ENCODE results near the gene RBPJ. TPM values are rescaled to one million over a fixed set of nuclear protein-coding genes. Genes with fewer than 3 reads are reported as not detected.
A peak's percentile ranks its signal among the peaks of the same experiment; 100 is the strongest.
"Not testable (repeated sequence)": the region's sequence is repeated elsewhere in the genome, so short reads cannot be mapped to it uniquely, and the experiment has no call there.

Gene RBPJ
- total RNA-seq, 1 donor from 2014 or later = 120 TPM

DNA sequence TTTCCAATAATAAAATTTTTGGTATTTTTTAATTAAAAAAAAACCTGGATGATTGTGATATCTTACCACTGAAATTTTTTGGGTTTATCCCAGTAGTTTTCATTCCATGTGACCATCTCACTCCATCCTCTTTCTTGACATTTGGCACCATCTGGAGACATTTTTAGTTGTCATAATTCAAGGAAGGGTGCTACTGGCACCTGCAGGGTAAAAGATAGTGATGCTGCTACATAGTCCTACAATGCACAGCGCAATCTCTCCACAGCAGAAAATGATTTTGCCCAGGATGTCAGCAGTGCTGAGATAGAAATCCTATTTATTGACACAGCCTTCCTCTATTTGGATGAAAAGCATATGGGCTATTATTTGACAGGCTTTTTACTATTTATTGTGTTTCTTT lies 79.3 kb downstream of the RBPJ start:
- H3K27ac Mint-ChIP-seq = no peak overlapping the region

DNA sequence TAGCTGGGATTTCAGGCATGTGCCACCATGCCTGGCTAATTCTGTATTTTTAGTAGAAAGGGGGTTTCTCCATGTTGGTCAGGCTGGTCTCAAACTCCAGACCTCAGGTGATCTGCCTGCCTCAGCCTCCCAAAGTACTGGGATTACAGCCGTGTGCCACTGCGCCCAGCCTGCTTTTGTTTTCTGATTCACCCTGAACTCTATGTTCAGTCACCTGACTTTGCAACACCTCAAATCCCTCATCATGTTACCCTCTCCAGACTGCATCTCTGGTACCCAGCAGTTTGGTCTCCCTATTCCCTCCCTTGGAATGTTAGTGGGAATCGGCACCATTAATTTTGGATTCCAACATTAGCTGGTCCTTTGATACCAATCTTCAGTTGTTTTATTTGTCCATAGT lies 81.2 kb downstream of the RBPJ start:
- not testable (repeated sequence) for H4K20me1 ChIP-seq (ENCODE audit: low read depth); H3K4me1 ChIP-seq; H3K27me3 ChIP-seq; DNase-seq (ENCODE audit: low spot score); H3K4me2 ChIP-seq; H3K9ac ChIP-seq; H3K9me3 Mint-ChIP-seq; H2AFZ ChIP-seq (replicated peaks); H3K27ac Mint-ChIP-seq; H3K4me3 ChIP-seq; H3K9me3 ChIP-seq (ENCODE audit: low read depth); H3K4me3 Mint-ChIP-seq; H3K27ac ChIP-seq; H3K4me1 Mint-ChIP-seq; H3K27me3 Mint-ChIP-seq (ENCODE audit: insufficient read depth, low read depth)
- Histone ChIP-seq H3K36me3 (peaks cover 18% of the 10 kb centered on the region), H3F3A (ENCODE audit: low read depth) (peaks cover 13% of the 10 kb centered on the region), H3K79me2 (ENCODE audit: low read depth) (peaks cover 73% of the 10 kb centered on the region)
- peaks cover 47% of the 10 kb centered on the region for H3K36me3 Mint-ChIP-seq

More for the DNA sequence above, 79.3 kb downstream of the RBPJ start:
- Mint-ChIP-seq H3K27me3 (ENCODE audit: insufficient read depth, low read depth) (no peaks in the 10 kb centered on the region), H3K4me3 (no peak overlapping the region), H3K9me3 (no peaks in the 10 kb centered on the region), H3K4me1 (no peaks in the 10 kb centered on the region), H3K36me3 (peaks cover 42% of the 10 kb centered on the region)
- H3K27me3 ChIP-seq = no peaks in the 10 kb centered on the region
- no peak overlapping the region for H3K27ac ChIP-seq
- no peak overlapping the region for H2AFZ ChIP-seq (replicated peaks)
- H3F3A ChIP-seq (ENCODE audit: low read depth) = no peaks in the 10 kb centered on the region
- DNase-seq (ENCODE audit: low spot score) = no peak
- H3K9me3 ChIP-seq (ENCODE audit: low read depth) = no peaks in the 10 kb centered on the region
- H3K79me2 ChIP-seq (ENCODE audit: low read depth) = peaks cover 72% of the 10 kb centered on the region
- no peaks in the 10 kb centered on the region for H4K20me1 ChIP-seq (ENCODE audit: low read depth)
- no peaks in the 10 kb centered on the region for H3K4me1 ChIP-seq
- peaks cover 5% of the 10 kb centered on the region for H3K36me3 ChIP-seq
- TF ChIP-seq EZH2 (IDR thresholded peaks at IDR 0.05) = no peak
- TF ChIP-seq, protein P1, sequence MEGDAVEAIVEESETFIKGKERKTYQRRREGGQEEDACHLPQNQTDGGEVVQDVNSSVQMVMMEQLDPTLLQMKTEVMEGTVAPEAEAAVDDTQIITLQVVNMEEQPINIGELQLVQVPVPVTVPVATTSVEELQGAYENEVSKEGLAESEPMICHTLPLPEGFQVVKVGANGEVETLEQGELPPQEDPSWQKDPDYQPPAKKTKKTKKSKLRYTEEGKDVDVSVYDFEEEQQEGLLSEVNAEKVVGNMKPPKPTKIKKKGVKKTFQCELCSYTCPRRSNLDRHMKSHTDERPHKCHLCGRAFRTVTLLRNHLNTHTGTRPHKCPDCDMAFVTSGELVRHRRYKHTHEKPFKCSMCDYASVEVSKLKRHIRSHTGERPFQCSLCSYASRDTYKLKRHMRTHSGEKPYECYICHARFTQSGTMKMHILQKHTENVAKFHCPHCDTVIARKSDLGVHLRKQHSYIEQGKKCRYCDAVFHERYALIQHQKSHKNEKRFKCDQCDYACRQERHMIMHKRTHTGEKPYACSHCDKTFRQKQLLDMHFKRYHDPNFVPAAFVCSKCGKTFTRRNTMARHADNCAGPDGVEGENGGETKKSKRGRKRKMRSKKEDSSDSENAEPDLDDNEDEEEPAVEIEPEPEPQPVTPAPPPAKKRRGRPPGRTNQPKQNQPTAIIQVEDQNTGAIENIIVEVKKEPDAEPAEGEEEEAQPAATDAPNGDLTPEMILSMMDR (IDR thresholded peaks at IDR 0.05) = no peak
- no peak for TF ChIP-seq EZH2phosphoT487 (IDR thresholded peaks at IDR 0.05)
- no peak overlapping the region for H3K4me2 ChIP-seq
- no peak overlapping the region for H3K4me3 ChIP-seq
- no peak overlapping the region for H3K9ac ChIP-seq

DNA sequence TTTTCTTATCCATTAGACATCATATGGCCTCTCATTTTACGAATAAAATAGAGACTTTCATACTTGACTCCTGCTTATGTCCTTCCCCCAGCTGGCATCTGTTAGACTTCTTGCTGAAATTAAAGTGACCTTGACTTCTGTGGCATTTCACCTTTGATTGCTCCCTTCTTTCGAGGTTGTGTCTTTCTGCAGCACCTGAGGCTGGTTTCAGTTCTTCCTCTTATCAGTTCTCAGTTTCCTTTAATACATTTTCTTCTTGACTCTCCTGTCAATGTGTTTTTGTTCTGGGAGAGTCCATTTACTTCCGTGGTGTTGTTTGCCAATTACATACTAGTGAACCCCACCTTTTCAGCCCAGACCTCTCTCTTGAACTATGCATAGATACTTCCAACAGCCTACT lies 81.6 kb downstream of the RBPJ start:
- no peak overlapping the region for H3K4me3 Mint-ChIP-seq
- H3F3A ChIP-seq (ENCODE audit: low read depth) = peaks cover 17% of the 10 kb centered on the region
- H3K27me3 Mint-ChIP-seq (ENCODE audit: insufficient read depth, low read depth) = no peaks in the 10 kb centered on the region
- H3K36me3 Mint-ChIP-seq = peaks cover 46% of the 10 kb centered on the region
- H3K9me3 ChIP-seq (ENCODE audit: low read depth) = peaks cover 6% of the 10 kb centered on the region
- H3K4me2 ChIP-seq = no peak overlapping the region
- H3K4me3 ChIP-seq = no peak overlapping the region
- no peaks in the 10 kb centered on the region for H3K4me1 Mint-ChIP-seq
- H3K27me3 ChIP-seq = no peaks in the 10 kb centered on the region
- TF ChIP-seq EZH2 (IDR thresholded peaks at IDR 0.05) (no peak), EZH2phosphoT487 (IDR thresholded peaks at IDR 0.05) (no peak)
- TF ChIP-seq, protein P1 (IDR thresholded peaks at IDR 0.05) = no peak
- H3K9ac ChIP-seq = no peak overlapping the region
- H3K4me1 ChIP-seq = peaks cover 11% of the 10 kb centered on the region
- peaks cover 7% of the 10 kb centered on the region for H3K9me3 Mint-ChIP-seq
- H3K27ac ChIP-seq = no peak overlapping the region
- peaks cover 71% of the 10 kb centered on the region for H3K79me2 ChIP-seq (ENCODE audit: low read depth)
- H4K20me1 ChIP-seq (ENCODE audit: low read depth) = no peaks in the 10 kb centered on the region
- H2AFZ ChIP-seq (replicated peaks) = no peak overlapping the region
- H3K36me3 ChIP-seq = peaks cover 14% of the 10 kb centered on the region
- no peak overlapping the region for H3K27ac Mint-ChIP-seq
- no peak for DNase-seq (ENCODE audit: low spot score)

DNA sequence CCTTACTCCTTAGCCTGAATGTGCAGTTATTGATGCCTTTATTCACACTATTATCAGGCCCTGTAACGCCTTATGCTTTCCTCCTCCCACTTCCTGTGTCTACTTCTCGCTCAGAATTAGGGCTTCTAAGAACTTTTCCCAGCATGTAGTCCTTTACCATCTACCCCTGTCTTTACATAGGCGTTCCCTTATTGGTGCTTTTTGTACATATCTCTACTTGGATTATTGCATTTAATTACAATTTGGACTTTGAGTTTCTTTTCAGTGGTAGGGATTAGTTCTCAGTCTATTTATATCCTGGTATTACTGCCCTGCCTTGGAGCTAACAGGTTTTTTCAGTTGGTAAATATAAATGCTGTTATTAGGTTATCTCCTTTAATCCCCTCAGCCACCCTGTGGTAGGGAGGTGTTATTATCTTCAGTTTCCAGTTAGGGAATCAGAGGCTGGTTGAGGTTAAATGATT lies 84.0 kb downstream of the RBPJ start:
- Histone ChIP-seq H3K79me2 (ENCODE audit: low read depth) (peaks cover 70% of the 10 kb centered on the region), H3K27ac (no peak overlapping the region), H3K9me3 (ENCODE audit: low read depth) (peaks cover 6% of the 10 kb centered on the region), H3K27me3 (no peaks in the 10 kb centered on the region), H3F3A (ENCODE audit: low read depth) (peaks cover 22% of the 10 kb centered on the region), H2AFZ (replicated peaks) (no peak overlapping the region), H3K36me3 (peaks cover 13% of the 10 kb centered on the region), H3K4me1 (peaks cover 13% of the 10 kb centered on the region), H3K9ac (no peak overlapping the region), H3K4me2 (no peak overlapping the region), H4K20me1 (ENCODE audit: low read depth) (no peaks in the 10 kb centered on the region), H3K4me3 (no peak overlapping the region)
- DNase-seq (ENCODE audit: low spot score) = no peak
- Mint-ChIP-seq H3K9me3 (peaks cover 7% of the 10 kb centered on the region), H3K4me3 (no peak overlapping the region), H3K36me3 (peaks cover 41% of the 10 kb centered on the region), H3K27me3 (ENCODE audit: insufficient read depth, low read depth) (no peaks in the 10 kb centered on the region), H3K4me1 (no peaks in the 10 kb centered on the region), H3K27ac (no peak overlapping the region)
- TF ChIP-seq, protein P1 (IDR thresholded peaks at IDR 0.05) = peak; percentile 10
- no peak for TF ChIP-seq EZH2phosphoT487 (IDR thresholded peaks at IDR 0.05)
